ENCODE measurements around the gene PLAAT4. TPM values are rescaled to one million over a fixed set of nuclear protein-coding genes. Genes with fewer than 3 reads are reported as not detected.
"Not testable (repeated sequence)": the region's sequence is repeated elsewhere in the genome, so short reads cannot be mapped to it uniquely, and the experiment has no call there.

PLAAT4 gene
- total RNA-seq, 1 donor = 16.6 TPM

DNA sequence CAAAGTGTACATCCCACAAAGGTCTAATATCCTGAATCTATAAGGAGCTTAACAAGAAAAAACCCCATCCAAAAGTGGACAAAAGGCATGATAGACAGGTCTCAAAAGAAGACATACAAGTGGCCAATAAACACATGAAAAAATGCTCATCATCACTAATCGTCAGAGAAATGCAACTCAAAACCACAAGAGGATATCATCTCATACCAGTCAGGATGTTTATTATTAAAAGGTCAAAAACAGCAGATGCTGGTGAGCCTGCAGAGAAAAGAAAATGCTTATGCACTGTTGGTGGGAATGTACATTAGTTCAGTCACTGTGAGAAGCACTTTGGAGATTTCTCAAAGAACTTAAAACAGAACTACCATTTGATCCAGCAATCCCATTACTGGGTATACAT lies 18.1 kb upstream of the PLAAT4 start:
- no peak for DNase-seq (ENCODE audit: low read depth)
- TF ChIP-seq, protein P1, sequence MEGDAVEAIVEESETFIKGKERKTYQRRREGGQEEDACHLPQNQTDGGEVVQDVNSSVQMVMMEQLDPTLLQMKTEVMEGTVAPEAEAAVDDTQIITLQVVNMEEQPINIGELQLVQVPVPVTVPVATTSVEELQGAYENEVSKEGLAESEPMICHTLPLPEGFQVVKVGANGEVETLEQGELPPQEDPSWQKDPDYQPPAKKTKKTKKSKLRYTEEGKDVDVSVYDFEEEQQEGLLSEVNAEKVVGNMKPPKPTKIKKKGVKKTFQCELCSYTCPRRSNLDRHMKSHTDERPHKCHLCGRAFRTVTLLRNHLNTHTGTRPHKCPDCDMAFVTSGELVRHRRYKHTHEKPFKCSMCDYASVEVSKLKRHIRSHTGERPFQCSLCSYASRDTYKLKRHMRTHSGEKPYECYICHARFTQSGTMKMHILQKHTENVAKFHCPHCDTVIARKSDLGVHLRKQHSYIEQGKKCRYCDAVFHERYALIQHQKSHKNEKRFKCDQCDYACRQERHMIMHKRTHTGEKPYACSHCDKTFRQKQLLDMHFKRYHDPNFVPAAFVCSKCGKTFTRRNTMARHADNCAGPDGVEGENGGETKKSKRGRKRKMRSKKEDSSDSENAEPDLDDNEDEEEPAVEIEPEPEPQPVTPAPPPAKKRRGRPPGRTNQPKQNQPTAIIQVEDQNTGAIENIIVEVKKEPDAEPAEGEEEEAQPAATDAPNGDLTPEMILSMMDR (IDR thresholded peaks at IDR 0.05; ENCODE audit: insufficient read depth, low read length) = no peak
- H3K4me3 ChIP-seq (ENCODE audit: low read depth, low read length) = no peak overlapping the region

DNA sequence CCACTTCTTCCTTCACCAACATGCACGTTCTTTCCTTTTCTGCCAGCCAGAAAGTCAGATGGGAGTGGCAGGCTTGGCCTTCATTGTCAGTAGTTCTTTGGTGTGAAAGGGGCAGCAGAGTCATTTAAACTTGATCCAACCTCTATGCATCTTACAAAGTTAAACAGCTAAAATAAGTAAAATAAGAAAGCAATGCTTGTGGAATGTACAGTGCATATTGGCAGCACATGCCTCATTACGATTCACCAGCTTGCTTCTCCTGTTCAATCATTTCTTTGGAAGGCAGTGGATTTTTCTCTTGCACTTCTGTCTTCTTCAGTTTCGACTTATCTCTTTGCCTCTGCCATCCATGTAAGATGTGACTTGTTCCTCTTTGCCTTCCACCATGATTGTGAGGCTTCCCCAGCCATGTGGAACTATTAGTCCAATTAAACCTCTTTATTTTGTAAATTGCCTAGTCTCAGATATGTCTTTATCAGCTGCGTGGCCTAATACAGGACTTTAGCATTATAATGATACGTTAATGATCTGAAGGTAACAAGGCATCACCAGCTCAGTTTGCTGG lies 15.9 kb upstream of the PLAAT4 start:
- TF ChIP-seq, protein P1 (IDR thresholded peaks at IDR 0.05; ENCODE audit: insufficient read depth, low read length) = no peak
- no peak overlapping the region for H3K4me3 ChIP-seq (ENCODE audit: low read depth, low read length)
- DNase-seq (ENCODE audit: low read depth) = no peak

DNA sequence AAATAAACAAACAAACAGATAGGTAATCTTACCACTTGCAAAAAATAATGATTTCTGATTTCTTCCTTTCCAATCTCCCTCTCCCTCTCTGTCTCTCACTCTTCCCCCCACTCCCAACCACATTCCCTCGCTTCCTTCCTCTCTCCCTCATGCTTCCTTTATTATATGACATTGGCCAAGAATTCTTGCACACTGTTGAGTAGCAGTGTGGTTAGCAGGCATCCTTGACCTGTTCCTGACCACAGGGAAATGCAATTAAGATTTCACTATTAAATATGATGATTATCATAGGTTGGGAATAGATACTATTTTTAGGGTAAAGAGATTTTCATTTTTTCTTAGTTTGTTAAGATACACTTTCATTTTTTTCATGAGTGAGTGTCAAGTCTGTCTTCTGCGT lies 14.7 kb upstream of the PLAAT4 start:
- TF ChIP-seq, protein P1 (IDR thresholded peaks at IDR 0.05; ENCODE audit: insufficient read depth, low read length) = no peak
- DNase-seq (ENCODE audit: low read depth) = no peak
- no peak overlapping the region for H3K4me3 ChIP-seq (ENCODE audit: low read depth, low read length)

DNA sequence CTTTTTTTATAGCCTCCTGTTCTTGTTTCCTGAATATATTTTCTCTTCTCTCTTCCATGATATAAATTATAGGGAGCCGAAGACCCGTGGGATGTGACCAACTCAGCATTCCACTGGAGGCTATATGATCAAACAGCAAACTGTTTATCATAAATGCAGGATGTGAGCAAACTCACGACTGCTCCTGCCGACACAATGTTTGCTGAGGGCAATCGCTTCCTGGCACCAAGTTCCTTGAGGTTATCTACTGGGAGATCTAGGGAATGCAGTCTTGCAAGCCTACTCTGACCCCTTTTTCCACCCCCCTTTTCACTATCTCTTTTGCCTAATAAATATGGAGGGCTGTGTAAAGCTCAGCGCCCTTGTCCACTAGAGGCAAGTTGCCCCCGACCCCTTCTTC lies 13.5 kb upstream of the PLAAT4 start:
- no peak overlapping the region for H3K4me3 ChIP-seq (ENCODE audit: low read depth, low read length)
- no peak for DNase-seq (ENCODE audit: low read depth)
- TF ChIP-seq, protein P1 (IDR thresholded peaks at IDR 0.05; ENCODE audit: insufficient read depth, low read length) = no peak

DNA sequence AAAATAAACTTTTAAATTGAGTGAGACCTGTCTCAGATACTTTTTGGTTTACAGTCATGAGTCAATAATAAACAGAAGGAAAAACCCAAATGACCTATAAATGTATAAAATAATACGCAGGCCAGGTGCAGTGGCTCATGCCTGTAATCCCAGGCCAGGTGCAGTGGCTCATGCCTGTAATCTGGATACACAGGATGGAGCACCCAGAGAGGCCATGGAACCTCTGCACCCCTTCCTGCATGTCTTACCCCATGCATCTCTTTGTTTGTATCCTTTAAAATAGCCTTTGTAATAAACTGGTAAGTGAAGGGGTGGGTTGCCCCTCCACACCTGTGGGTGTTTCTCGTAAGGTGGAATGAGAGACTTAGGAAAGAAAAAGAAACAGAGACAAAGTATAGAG lies 8.9 kb upstream of the PLAAT4 start:
- no peak for DNase-seq (ENCODE audit: low read depth)
- TF ChIP-seq, protein P1 (IDR thresholded peaks at IDR 0.05; ENCODE audit: insufficient read depth, low read length) = no peak
- H3K4me3 ChIP-seq (ENCODE audit: low read depth, low read length) = no peak overlapping the region

DNA sequence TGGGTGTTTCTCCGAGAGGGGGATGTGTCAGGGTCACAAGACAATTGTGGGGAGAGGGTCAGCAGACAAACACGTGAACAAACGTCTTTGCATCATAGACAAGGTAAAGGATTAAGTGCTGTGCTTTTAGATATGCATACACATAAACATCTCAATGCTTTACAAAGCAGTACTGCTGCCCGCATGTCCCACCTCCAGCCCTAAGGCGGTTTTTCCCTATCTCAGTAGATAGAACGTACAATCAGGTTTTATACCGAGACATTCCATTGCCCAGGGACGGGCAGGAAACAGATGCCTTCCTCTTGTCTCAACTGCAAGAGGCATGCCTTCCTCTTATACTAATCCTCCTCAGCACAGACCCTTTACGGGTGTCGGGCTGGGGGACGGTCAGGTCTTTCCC lies 8.5 kb upstream of the PLAAT4 start:
- not testable (repeated sequence) for DNase-seq (ENCODE audit: low read depth)

DNA sequence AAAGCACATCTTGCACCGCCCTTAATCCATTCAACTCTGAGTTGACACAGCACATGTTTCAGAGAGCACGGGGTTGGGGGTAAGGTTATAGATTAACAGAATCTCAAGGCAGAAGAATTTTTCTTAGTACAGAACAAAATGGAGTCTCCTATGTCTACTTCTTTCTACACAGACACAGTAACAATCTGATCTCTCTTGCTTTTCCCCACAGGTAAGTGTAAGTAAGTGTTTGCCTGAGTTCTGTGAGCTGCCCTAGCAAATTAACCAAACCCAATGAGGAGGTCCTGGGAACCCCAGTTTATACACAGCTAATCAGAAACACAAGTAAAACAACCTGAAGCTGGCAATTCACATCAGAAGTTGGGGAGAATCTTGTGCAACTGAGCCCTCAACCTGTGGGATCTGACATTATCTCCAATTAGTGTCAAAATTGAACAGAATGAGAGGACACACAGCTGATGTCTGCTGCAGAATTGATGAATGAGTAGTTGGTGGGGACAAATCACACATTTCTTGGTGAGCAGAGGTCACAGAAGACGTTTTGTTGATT lies 7.8 kb upstream of the PLAAT4 start:
- H3K4me3 ChIP-seq (ENCODE audit: low read depth, low read length); DNase-seq (ENCODE audit: low read depth): not testable (repeated sequence)

More for the DNA sequence above, 8.5 kb upstream of the PLAAT4 start:
- not testable (repeated sequence) for H3K4me3 ChIP-seq (ENCODE audit: low read depth, low read length)

DNA sequence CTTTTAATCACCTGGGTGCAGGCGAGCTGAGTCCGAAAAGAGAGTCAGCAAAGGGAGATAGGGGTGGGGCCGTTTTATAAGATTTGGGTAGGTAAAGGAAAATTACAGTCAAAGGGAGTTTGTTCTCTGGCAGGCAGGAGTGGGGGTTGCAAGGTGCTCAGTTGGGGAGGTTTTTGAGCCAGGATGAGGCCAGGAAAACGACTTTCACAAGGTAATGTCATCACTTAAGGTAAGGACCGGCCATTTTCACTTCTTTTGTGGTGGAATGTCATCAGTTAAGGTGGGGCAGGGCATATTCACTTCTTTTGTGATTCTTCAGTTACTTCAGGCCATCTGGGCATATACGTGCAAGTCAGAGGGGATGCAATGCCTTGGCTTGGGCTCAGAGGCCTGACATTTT lies 7.2 kb upstream of the PLAAT4 start:
- not testable (repeated sequence) for H3K4me3 ChIP-seq (ENCODE audit: low read depth, low read length); DNase-seq (ENCODE audit: low read depth)
